PC-9 (cell line): ENCODE results near the gene NUBPL. TPM values are rescaled to one million over a fixed set of nuclear protein-coding genes. Genes with fewer than 3 reads are reported as not detected.

Source experiments
- BruUV-seq: library from RNA; stranded (reverse); fragments of 400-500 nt; replicated peaks from 2 replicates; lab custom pipeline; 2021; lab: Mats Ljungman, UMichigan
- CTCF ChIA-PET: fragments of 300-600 bp; sonication (Branson Sonifier 250); formaldehyde crosslinking; loops from one replicate; lab custom pipeline; 2022; ENCODE audit warnings: antibody characterized with exemption; lab: Charles Lee
- POLR2A ChIA-PET: fragments of 300-600 bp; sonication (Branson Sonifier 250); formaldehyde crosslinking; loops from one replicate; lab custom pipeline; 2022; ENCODE audit warnings: antibody characterized with exemption; ENCODE audit not compliant: unreplicated experiment; lab: Charles Lee
- DNase-seq, 2 experiments: peaks; one replicate each; pipeline versions ENCODE4 v3.0.0 to v3.0.0-alpha.2; 2015 to 2022; ENCODE audit warnings: mixed read lengths in 1 of 2
- H2AFZ ChIP-seq: fragments of 200-600 bp; sonication (generic); 2 replicates; pipeline ENCODE4 v1.8.1; 2017; ENCODE audit warnings: antibody characterized with exemption
- H3F3A ChIP-seq: fragments of 200-600 bp; sonication (generic); 2 replicates; pipeline ENCODE4 v1.8.1; 2017; ENCODE audit warnings: antibody characterized with exemption, mild to moderate bottlenecking, low read depth; ENCODE audit not compliant: insufficient read depth
- H3K27ac ChIP-seq: fragments of 200-600 bp; sonication (generic); 2 replicates; pipeline ENCODE4 v1.6.1; 2016; ENCODE audit warnings: mixed run types
- H3K27me3 ChIP-seq: fragments of 200-600 bp; sonication (generic); 2 replicates; pipeline ENCODE4 v1.6.1; 2016; ENCODE audit warnings: low read depth, mixed run types; ENCODE audit not compliant: insufficient read depth
- H3K36me3 ChIP-seq: fragments of 200-600 bp; sonication (generic); 2 replicates; pipeline ENCODE4 v1.6.1; 2016; ENCODE audit warnings: low read depth, mixed run types
- H3K4me1 ChIP-seq: fragments of 200-600 bp; sonication (generic); replicated peaks from 2 replicates; pipeline ENCODE4 v1.6.1; 2016; ENCODE audit warnings: mixed run types; ENCODE audit not compliant: insufficient read depth
- H3K4me2 ChIP-seq: fragments of 200-600 bp; sonication (generic); 2 replicates; pipeline ENCODE4 v1.6.1; 2017; ENCODE audit warnings: mixed run types
- H3K4me3 ChIP-seq: fragments of 200-600 bp; sonication (generic); 2 replicates; pipeline ENCODE4 v1.6.1; 2016; ENCODE audit warnings: mixed run types
- H3K79me2 ChIP-seq: fragments of 200-600 bp; sonication (generic); 2 replicates; pipeline ENCODE4 v1.6.1; 2017; ENCODE audit warnings: low read depth, mixed run types
- H3K9me2 ChIP-seq: fragments of 200-600 bp; sonication (generic); 2 replicates; pipeline ENCODE4 v1.8.1; 2017; ENCODE audit warnings: mild to moderate bottlenecking; ENCODE audit not compliant: insufficient read depth
- H3K9me3 ChIP-seq: fragments of 200-600 bp; sonication (generic); 2 replicates; pipeline ENCODE4 v1.8.1; 2016; ENCODE audit warnings: low read depth; ENCODE audit not compliant: insufficient read depth
- H4K20me1 ChIP-seq: fragments of 200-600 bp; sonication (generic); 2 replicates; pipeline ENCODE4 v1.8.1; 2017; ENCODE audit not compliant: insufficient read depth
- CTCF ChIP-seq: fragments of 200-600 bp; sonication (generic); conservative IDR thresholded peaks from 2 replicates; pipeline ENCODE4 v1.6.1; 2017; ENCODE audit warnings: mixed run types, antibody characterized with exemption, mild to moderate bottlenecking, moderate library complexity
- EZH2 ChIP-seq: fragments of 200-600 bp; sonication (generic); IDR thresholded peaks from 2 replicates; pipeline ENCODE4 v1.8.0; 2017; ENCODE audit warnings: antibody characterized with exemption, low read depth
- intact Hi-C: fragments of 100-400 bp; cut with micrococcal nuclease; formaldehyde crosslinking; loops from one replicate; pipeline ENCODE4 v1.10.0; 2022; ENCODE audit not compliant: unreplicated experiment
- total RNA-seq: library from RNA; stranded (reverse); gene quantifications from 2 replicates; pipeline ENCODE4 v1.2.3, GENCODE V29; 2021

NUBPL gene
- total RNA-seq, 1 experiment from 2014 or later = 14.6 TPM

GRCh38 chr14:31568161-31568560 is 7.0 kb downstream of the NUBPL start:
- ChIA-PET POLR2A (no interaction called here), CTCF (no interaction called here)
- no peak for DNase-seq
- no peak overlapping the region for H3K4me3 ChIP-seq
- H2AFZ ChIP-seq = no peak overlapping the region
- H3K4me1 ChIP-seq = no peaks in the 10 kb centered on the region; the same call in 1 of the 2 replicates
- H3K4me2 ChIP-seq = no peak overlapping the region
- no peaks in the 10 kb centered on the region for H4K20me1 ChIP-seq
- no peaks in the 10 kb centered on the region for H3K9me3 ChIP-seq
- no peak for TF ChIP-seq EZH2
- TF ChIP-seq CTCF = no peak
- H3F3A ChIP-seq = no peaks in the 10 kb centered on the region
- H3K27me3 ChIP-seq = no peaks in the 10 kb centered on the region
- intact Hi-C loops = no loop called here
- no peaks in the 10 kb centered on the region for H3K36me3 ChIP-seq
- H3K27ac ChIP-seq = no peak overlapping the region
- H3K9me2 ChIP-seq = no peaks in the 10 kb centered on the region
- H3K79me2 ChIP-seq = no peaks in the 10 kb centered on the region
- BruUV-seq = no TSS peak

GRCh38 chr14:31568671-31569070 is 7.5 kb downstream of the NUBPL start:
- intact Hi-C loops = no loop called here
- DNase-seq = no peak
- H3K9me2 ChIP-seq = no peaks in the 10 kb centered on the region
- CTCF ChIA-PET = no interaction called here
- H3K36me3 ChIP-seq = no peaks in the 10 kb centered on the region
- H3F3A ChIP-seq = no peaks in the 10 kb centered on the region
- no peaks in the 10 kb centered on the region for H3K79me2 ChIP-seq
- POLR2A ChIA-PET = no interaction called here
- no peaks in the 10 kb centered on the region for H4K20me1 ChIP-seq
- H3K9me3 ChIP-seq = no peaks in the 10 kb centered on the region
- no TSS peak for BruUV-seq
- no peak overlapping the region for H3K4me2 ChIP-seq
- no peak for TF ChIP-seq CTCF
- no peak for TF ChIP-seq EZH2
- no peak overlapping the region for H3K4me3 ChIP-seq
- no peaks in the 10 kb centered on the region for H3K27me3 ChIP-seq
- no peaks in the 10 kb centered on the region; the same call in 1 of the 2 replicates for H3K4me1 ChIP-seq
- no peak overlapping the region for H2AFZ ChIP-seq
- H3K27ac ChIP-seq = no peak overlapping the region

- BruUV-seq = no TSS peak
- no peak overlapping the region for H3K4me2 ChIP-seq
- H2AFZ ChIP-seq = no peak overlapping the region
- no peaks in the 10 kb centered on the region; the same call in 1 of the 2 replicates for H3K4me1 ChIP-seq
- POLR2A ChIA-PET = no interaction called here
- TF ChIP-seq CTCF = no peak
- no peak for TF ChIP-seq EZH2
- intact Hi-C loops = no loop called here
- H3K27me3 ChIP-seq = no peaks in the 10 kb centered on the region
- H3K9me3 ChIP-seq = no peaks in the 10 kb centered on the region
- no peak overlapping the region for H3K4me3 ChIP-seq
- no peaks in the 10 kb centered on the region for H3K9me2 ChIP-seq
- no peaks in the 10 kb centered on the region for H3F3A ChIP-seq
- no peaks in the 10 kb centered on the region for H3K79me2 ChIP-seq
- H4K20me1 ChIP-seq = no peaks in the 10 kb centered on the region
- no peak for DNase-seq
- no peaks in the 10 kb centered on the region for H3K36me3 ChIP-seq
- H3K27ac ChIP-seq = no peak overlapping the region
- CTCF ChIA-PET = no interaction called here
Observed at GRCh38 chr14:31572955-31573354, 11.8 kb downstream of the NUBPL start.
